Endometrial microvascular endothelial cells (primary cell): ENCODE measurements around the gene ST6GALNAC5. TPM values are rescaled to one million over a fixed set of nuclear protein-coding genes. Genes with fewer than 3 reads are reported as not detected.

Experiments
- in situ Hi-C: cut with HindIII; loops from 2 replicates; pipeline ENCODE4 v1.10.0; 2017; ENCODE audit warnings: low sequenced_read_pairs, low pct_unique_long_range_greater_than_20kb; ENCODE audit errors: inconsistent ontology term
- total RNA-seq: library from RNA; depleted of rRNA; stranded (reverse); fragments of >200 nt; gene quantifications from one replicate; pipeline ENCODE4 v1.2.3, GENCODE V29; 2015; ENCODE audit errors: inconsistent ontology term

ST6GALNAC5 gene
- total RNA-seq, 1 donor from 2014 or later: not detected

DNA sequence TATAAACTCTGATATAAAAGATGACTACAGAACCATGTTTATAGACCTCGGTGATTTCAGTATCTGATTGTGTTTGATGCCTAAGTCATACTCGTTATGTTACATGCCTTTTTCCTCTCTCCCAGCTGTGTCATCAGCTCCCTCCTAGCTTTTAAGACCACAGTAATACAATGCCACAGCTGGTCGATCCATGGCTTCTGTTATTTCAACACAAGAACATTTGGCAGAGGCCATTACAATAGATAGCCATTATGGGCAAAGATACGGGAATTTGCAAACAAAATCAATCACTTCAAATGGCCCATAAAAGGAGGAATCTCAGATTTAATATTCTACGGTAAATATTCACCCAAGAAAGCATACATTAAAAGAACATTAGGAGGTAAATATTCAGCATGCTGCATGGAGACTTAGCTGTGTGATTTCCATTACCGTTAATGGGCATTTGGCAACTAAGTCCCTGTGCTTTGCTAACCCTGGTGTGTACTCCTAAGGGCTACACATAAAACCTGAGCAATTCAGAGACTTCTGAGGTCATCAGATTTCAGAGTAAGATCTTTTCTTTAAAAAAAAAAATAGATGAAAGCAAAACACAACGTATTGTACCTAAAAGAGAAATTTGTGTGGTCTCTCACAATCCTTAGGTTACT is 198.5 kb downstream of the ST6GALNAC5 start:
- in situ Hi-C loops: no loop called here

DNA sequence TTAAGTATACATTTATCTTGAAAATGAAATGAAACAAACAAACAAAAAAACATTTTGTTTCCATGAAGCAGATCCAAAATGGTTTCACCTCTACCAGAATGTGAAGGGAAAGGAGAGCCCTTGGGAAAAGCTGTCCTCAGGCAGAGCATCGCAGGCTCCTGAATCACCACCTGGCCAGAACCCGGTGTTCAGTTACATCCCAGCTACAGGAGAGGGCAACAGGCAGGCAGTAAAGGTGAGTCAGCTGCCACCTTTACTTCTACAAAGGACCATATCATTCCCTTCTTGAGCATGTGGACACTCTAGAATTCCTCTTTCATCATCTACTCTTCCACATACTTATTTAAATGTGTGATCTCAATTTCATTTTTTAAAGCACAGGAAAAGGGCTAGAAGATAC is 200.7 kb downstream of the ST6GALNAC5 start:
- in situ Hi-C loops: no loop called here

DNA sequence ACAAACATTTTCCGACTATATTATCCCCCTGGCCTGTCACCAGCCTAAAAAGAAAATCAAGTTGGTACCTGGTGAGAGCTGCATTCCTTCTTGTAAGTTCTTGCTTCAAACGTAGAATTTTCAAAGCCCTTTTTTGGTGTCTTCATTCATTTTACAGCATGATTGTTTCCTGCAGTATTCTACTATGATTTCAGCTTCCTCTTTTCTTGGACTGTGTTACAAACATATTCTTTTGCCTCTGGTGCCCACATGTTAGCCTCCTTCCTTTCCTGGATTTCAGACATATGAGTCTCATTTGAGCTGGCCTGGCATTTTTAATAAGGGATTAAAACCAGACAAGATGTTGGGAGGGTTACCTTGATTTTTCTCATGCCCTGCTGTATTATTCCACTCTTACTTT is 209.5 kb downstream of the ST6GALNAC5 start:
- in situ Hi-C loops: no loop called here

DNA sequence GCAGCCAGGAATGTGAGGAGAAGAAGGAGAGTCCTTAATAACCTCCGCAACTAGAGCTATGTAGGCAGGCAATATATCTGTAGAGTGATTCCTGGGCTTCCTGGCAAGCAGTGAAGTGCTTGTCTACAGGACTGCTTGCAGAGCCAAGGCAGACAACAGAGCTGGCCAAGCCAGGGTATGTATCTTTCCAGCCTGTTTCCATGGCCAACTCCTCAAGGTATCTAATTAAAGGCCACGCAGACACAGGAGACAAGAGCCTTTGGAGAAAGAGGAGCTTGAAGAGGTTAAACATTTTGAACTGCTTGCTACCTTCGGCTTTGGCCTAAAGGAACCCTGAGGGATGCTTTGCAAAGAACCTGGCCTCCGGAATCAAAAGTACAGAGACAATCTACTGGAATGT is 214.6 kb downstream of the ST6GALNAC5 start:
- in situ Hi-C loops: no loop called here

DNA sequence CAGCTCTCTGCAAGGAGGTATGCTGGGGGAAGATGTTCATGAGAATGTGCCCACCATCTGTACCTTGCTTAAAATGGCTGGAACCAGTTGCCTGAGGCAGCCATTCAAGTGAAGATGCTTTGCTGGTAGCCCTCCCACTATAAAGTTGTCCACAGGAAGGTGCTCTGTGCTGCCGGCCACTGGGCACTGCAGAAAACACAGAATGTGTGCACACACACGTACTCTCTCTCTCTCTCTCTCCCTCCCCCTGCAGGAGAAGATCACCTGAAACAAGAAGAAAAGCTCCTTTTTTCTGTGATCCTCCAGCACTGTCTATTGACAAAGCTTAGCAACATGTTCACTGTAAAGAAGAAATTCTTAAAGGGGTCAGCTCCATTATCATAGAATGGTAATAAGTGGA is 217.2 kb downstream of the ST6GALNAC5 start:
- in situ Hi-C loops: no loop called here

DNA sequence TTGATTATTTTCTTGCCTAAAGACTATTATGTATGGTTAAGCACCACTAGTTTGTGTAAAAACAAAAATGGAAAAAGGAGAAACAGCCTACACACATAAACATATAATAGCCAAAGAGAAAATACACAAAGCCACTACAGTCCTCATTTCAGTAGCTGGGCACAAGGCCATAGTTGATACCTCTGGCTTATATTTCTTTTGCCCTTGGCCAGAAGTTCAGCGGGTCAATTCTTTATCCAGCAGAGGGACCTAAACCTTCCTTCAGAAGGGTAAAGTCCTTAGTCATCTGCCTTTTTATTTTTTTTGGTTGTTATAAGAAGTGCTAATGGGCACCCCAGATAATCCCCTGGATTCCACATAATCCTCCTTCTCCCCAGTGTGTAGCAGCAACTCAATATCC is 217.8 kb downstream of the ST6GALNAC5 start:
- in situ Hi-C loops: no loop called here

DNA sequence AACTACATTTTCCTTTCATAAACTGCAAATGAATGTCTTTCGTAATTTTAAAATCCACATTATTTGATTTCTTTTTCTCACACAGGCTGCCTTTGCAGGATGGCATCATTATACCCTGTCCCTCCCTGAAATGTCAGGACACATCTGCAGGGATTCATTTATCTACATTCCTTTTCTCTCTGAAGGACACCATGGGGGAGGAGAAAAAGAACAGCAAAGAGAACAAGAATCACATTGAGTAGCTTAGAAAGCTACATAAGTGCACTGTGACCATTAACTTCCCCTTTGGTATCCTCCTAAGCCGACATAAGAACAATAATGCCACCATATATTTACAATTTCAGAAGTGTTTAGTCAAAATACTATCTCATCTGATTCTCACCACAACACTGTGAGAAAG is 222.5 kb downstream of the ST6GALNAC5 start:
- in situ Hi-C loops: no loop called here

DNA sequence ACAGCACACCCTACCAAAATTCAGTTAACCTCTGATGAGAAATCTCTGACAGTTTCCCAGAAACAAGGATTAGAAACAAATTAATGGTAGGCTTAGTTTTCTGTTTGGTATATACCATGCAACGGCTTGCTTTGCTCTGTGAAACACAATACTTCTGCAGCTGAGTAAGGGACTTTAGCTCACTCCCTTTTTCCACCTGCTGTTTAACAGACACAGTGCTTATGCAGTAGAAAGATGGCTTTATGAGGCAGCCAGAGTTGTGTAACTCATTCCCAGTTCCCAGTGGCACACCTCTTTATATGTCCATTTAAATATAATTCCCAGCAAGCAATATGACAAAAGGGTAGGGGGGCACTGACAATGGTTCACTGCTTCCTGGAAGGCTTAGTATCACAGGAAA is 228.0 kb downstream of the ST6GALNAC5 start:
- in situ Hi-C loops: no loop called here

DNA sequence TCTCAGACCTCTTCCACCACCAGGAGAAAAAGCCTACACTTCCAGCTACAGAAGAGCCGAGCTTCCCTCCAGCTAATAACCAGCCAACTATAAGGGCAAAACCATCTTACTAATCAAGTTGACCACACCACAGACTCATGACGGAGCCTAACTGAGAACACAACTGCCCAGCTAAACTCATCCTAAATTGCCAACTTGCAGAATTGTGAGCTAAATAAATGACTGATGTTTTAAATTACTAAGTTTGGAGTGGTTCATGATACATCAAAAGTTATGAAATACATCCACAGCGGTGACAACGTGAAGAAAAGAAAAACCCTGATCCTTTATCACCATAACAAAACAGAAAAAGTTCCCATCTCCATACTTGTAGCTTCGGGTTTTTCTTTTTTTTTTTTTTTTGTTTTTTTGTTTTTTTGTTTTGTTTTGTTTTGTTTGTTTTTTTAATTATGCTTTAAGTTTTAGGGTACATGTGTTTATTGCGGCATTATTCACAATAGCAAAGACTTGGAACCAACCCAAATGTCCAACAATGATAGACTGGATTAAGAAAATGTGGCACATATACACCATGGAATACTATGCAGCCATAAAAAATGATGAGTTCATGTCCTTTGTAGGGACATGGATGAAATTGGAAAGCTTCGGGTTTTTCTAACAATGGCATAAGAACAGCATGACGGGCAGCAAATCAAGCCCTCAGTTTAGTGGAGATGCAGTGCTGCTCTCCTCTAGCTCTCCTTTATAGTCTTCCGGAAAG is 229.4 kb downstream of the ST6GALNAC5 start:
- in situ Hi-C loops: no loop called here

DNA sequence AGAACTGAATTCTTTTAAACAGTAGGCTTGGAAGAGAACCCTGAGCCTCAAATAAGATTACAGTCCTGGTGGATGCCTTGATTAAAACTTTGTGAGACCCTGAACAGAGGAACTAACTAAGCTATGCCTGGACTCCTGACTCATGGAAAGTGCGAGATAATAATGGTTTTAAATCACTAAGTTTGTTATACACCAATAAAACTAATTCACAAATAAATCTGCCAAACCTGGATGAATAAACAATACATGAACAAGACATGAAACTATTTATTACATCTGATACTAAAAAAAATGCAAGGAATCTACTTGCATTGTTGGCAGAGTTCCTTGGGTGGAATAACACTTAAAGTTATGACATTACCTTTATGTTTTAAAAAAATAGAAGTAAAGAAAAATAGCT is 233.6 kb downstream of the ST6GALNAC5 start:
- in situ Hi-C loops: no loop called here

DNA sequence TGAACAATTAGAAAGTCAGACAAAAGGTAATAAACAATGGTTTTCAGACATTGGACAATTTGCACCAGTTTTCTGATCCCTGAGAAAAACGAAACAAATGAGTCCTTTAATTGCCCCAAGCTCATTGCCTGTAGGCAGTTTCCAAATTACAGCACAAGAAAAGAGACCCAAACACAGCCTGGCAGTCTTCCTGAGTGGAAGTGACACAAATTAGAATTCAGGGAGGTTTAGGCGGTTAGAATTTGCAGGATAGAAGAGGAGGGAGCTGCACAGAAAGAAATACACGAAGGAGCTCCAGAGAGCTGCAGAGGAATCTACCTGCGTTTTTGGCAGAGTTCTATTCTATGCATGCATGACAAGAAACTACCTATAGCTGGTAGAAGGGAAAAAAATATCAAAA is 236.2 kb downstream of the ST6GALNAC5 start:
- in situ Hi-C loops: no loop called here

DNA sequence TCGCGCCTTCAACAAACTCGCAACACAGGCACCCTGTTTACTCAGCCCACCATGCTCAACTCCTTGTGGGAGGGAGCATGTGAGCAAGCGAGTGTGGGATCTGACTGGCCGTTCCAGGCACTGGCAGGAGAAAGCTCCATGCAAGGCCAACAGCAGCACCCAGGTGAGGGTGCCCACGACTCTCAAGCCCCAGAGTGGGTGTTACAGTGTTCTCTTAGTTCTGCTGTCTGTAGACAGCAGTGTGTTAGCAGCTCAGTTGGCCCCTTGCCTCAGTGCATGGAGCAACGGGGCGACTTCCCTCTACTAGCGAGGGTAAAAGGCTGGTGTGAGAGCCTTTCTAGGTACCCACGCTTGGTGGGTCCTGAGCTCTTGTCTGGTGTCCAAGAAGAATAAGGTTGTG is 237.4 kb downstream of the ST6GALNAC5 start:
- in situ Hi-C loops: no loop called here
